ENCODE results near the gene KIF18A.
A peak's percentile ranks its signal among the peaks of the same experiment; 100 is the strongest.

The KIF18A gene

DNA sequence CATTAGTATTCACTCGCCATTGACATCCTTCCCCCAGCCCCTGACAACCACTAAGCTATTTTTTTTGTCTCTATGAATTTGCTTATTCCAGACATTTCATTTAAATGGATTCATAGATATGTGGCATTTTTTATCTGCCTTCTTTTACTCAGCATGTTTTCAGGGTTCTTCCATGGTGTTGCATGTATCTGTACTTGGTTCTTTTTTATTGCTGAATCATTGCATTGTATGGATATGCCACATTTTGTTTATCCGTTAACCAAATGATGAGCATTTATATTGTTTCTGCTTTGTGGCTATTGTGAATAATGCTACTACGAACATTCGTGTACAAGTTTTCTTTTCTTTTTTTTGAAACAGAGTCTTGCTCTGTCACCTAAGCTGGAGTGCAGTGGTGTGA is 6.2 kb upstream of the KIF18A start:
- H3K9me3 ChIP-seq (replicated peaks in 1 of 2; ENCODE audit: control insufficient read depth in 2 of 2, insufficient read depth in 1 of 2, low read depth in 1 of 2, low read length in 2 of 2) = no peaks in the 10 kb centered on the region
- H3K23ac ChIP-seq (ENCODE audit: low read depth, low read length, poor library complexity) = no peak overlapping the region
- no peak overlapping the region for H3K14ac ChIP-seq (ENCODE audit: low read length)
- no peak overlapping the region for H3K4me3 ChIP-seq (ENCODE audit: low read length in 2 of 2)
- no peak overlapping the region for H4K8ac ChIP-seq (ENCODE audit: low read depth, low read length)
- no peak overlapping the region for H3K18ac ChIP-seq (ENCODE audit: low read length)
- no peak overlapping the region for H2BK15ac ChIP-seq (ENCODE audit: low read length)
- H3K36me3 ChIP-seq (replicated peaks in 1 of 2; ENCODE audit: control insufficient read depth in 2 of 2, insufficient read depth in 2 of 2, low read length in 2 of 2) = peaks cover 0 to 67% of the 10 kb centered on the region in 2 donors
- no peak overlapping the region for H2BK5ac ChIP-seq (ENCODE audit: low read length)
- H3K27ac ChIP-seq (replicated peaks; ENCODE audit: low read length) = no peak overlapping the region
- H3K4me1 ChIP-seq (ENCODE audit: control insufficient read depth in 2 of 2, insufficient read depth in 1 of 2, low read depth in 1 of 2, low read length in 2 of 2) = peaks cover 0 to 5% of the 10 kb centered on the region in 2 donors
- no peak overlapping the region for H3K4me2 ChIP-seq (ENCODE audit: insufficient read depth, low read length, poor library complexity, severe bottlenecking)
- H2BK120ac ChIP-seq (ENCODE audit: low read depth, low read length) = no peak overlapping the region
- no peak overlapping the region for H2BK12ac ChIP-seq (ENCODE audit: low read length)
- no peak overlapping the region for H2AFZ ChIP-seq (ENCODE audit: low read length)
- H4K91ac ChIP-seq (ENCODE audit: low read depth, low read length, poor library complexity) = no peak overlapping the region
- no CpG with 5 or more reads among the region's 4 CpGs for WGBS, 2 donors (ENCODE audit: extremely low coverage in 2 of 2, insufficient read length in 2 of 2, insufficient replicate concordance in 1 of 2)
- H3K4ac ChIP-seq (ENCODE audit: low read length) = no peak overlapping the region
- no peak for DNase-seq (ENCODE audit: low spot score)
- no peak overlapping the region for H3K9ac ChIP-seq (ENCODE audit: low read depth, low read length, poor library complexity)
- H2AK5ac ChIP-seq (ENCODE audit: low read depth, low read length) = no peak overlapping the region
- H3K27me3 ChIP-seq (ENCODE audit: control insufficient read depth in 3 of 3, insufficient read depth in 3 of 3, low read depth in 1 of 3, low read length in 3 of 3) = no peaks in the 10 kb centered on the region
- no peaks in the 10 kb centered on the region for H3K79me1 ChIP-seq (ENCODE audit: low read depth, low read length)

DNA sequence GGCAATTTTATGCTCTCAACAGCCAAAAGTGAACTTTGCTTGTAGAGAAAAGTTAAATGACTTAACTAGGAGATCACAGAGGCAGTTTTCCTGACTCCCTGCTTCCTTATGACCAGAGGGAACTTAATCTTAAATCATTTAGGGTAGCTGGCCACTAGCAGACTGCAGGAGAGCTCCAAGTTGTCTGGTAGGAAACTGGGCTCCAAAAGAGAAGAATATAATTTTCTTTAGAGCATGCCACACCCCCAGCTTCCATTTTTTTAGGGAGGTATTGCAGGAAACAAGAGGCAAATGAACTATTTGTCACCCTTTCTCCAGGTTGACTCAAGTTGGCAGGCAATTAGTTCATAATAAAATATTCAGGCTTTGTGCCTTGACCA is 2.9 kb upstream of the KIF18A start:
- Histone ChIP-seq H2AFZ (ENCODE audit: low read length) (peak overlapping the region; percentile 93), H3K14ac (ENCODE audit: low read length) (no peak overlapping the region), H2BK120ac (ENCODE audit: low read depth, low read length) (no peak overlapping the region), H3K9ac (ENCODE audit: low read depth, low read length, poor library complexity) (no peak overlapping the region), H4K91ac (ENCODE audit: low read depth, low read length, poor library complexity) (no peak overlapping the region), H3K36me3 (replicated peaks in 1 of 2; ENCODE audit: control insufficient read depth in 2 of 2, insufficient read depth in 2 of 2, low read length in 2 of 2) (peaks cover 0 to 44% of the 10 kb centered on the region in 2 donors), H3K9me3 (replicated peaks in 1 of 2; ENCODE audit: control insufficient read depth in 2 of 2, insufficient read depth in 1 of 2, low read depth in 1 of 2, low read length in 2 of 2) (no peaks in the 10 kb centered on the region), H3K27ac (replicated peaks; ENCODE audit: low read length) (no peak overlapping the region), H3K79me1 (ENCODE audit: low read depth, low read length) (no peaks in the 10 kb centered on the region), H3K4ac (ENCODE audit: low read length) (no peak overlapping the region), H2BK5ac (ENCODE audit: low read length) (no peak overlapping the region), H3K23ac (ENCODE audit: low read depth, low read length, poor library complexity) (no peak overlapping the region), H3K4me1 (ENCODE audit: control insufficient read depth in 2 of 2, insufficient read depth in 1 of 2, low read depth in 1 of 2, low read length in 2 of 2) (peaks cover 2 to 9% of the 10 kb centered on the region in 2 donors), H2BK15ac (ENCODE audit: low read length) (no peak overlapping the region), H2BK12ac (ENCODE audit: low read length) (no peak overlapping the region), H3K18ac (ENCODE audit: low read length) (no peak overlapping the region), H3K4me2 (ENCODE audit: insufficient read depth, low read length, poor library complexity, severe bottlenecking) (peak overlapping the region; percentile 45), H2AK5ac (ENCODE audit: low read depth, low read length) (no peak overlapping the region), H3K27me3 (ENCODE audit: control insufficient read depth in 3 of 3, insufficient read depth in 3 of 3, low read depth in 1 of 3, low read length in 3 of 3) (no peaks in the 10 kb centered on the region), H4K8ac (ENCODE audit: low read depth, low read length) (no peak overlapping the region), H3K4me3 (ENCODE audit: low read length in 2 of 2) (peak overlapping the region; percentile 68 to 81)
- no peak for DNase-seq (ENCODE audit: low spot score)

DNA sequence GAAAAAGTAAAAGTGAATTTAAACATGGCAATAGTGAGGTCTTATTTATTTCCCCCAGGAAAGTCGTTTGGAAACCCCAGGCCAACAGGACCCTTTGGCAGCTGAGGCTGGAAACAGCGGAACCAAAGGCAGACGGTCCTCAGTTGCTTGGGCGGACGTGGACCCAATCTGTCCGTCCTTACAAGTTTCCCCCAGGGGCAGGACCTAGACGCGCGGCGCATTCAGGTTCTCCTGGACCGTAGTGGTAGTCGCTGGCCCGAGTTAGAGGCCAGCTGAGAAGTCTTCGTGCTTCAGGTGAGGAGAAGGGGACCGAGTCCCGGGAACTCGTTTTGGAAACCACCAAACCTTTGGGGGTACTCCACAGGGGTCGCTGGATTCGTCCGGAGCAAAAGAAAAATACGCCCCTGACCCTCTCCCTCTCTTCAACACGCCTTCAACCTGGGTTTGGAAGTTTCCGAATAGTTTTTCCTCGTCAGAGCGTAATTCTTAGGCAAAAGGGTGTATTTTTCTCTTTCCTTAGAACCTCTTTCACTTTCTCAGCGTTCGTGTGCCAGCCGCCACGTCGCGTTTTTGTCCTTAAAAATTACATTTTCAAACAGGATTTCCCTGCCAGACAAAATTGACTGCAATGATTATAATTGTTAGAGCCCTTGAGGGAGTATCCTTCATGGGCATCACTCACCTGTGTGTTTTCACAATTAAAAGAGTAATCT is 2.3 kb upstream of the KIF18A start:
- no peak overlapping the region for H3K9ac ChIP-seq (ENCODE audit: low read depth, low read length, poor library complexity)
- H2BK15ac ChIP-seq (ENCODE audit: low read length) = no peak overlapping the region
- peak overlapping the region; percentile 45 for H3K4me2 ChIP-seq (ENCODE audit: insufficient read depth, low read length, poor library complexity, severe bottlenecking)
- no peak overlapping the region for H3K14ac ChIP-seq (ENCODE audit: low read length)
- no peak overlapping the region for H3K4ac ChIP-seq (ENCODE audit: low read length)
- no peak overlapping the region for H2AK5ac ChIP-seq (ENCODE audit: low read depth, low read length)
- no peaks in the 10 kb centered on the region for H3K27me3 ChIP-seq (ENCODE audit: control insufficient read depth in 3 of 3, insufficient read depth in 3 of 3, low read depth in 1 of 3, low read length in 3 of 3)
- peaks cover 2 to 9% of the 10 kb centered on the region in 2 donors for H3K4me1 ChIP-seq (ENCODE audit: control insufficient read depth in 2 of 2, insufficient read depth in 1 of 2, low read depth in 1 of 2, low read length in 2 of 2)
- no peak overlapping the region for H2BK5ac ChIP-seq (ENCODE audit: low read length)
- no peak overlapping the region for H4K8ac ChIP-seq (ENCODE audit: low read depth, low read length)
- peak; percentile 35 for DNase-seq (ENCODE audit: low spot score)
- H3K18ac ChIP-seq (ENCODE audit: low read length) = peak overlapping the region; percentile 66
- H2AFZ ChIP-seq (ENCODE audit: low read length) = peak overlapping the region; percentile 93
- H3K36me3 ChIP-seq (replicated peaks in 1 of 2; ENCODE audit: control insufficient read depth in 2 of 2, insufficient read depth in 2 of 2, low read length in 2 of 2) = peaks cover 0 to 39% of the 10 kb centered on the region in 2 donors
- H2BK12ac ChIP-seq (ENCODE audit: low read length) = no peak overlapping the region
- H4K91ac ChIP-seq (ENCODE audit: low read depth, low read length, poor library complexity) = no peak overlapping the region
- H3K4me3 ChIP-seq (ENCODE audit: low read length in 2 of 2) = peak overlapping the region; percentile 68 to 81
- H3K79me1 ChIP-seq (ENCODE audit: low read depth, low read length) = no peaks in the 10 kb centered on the region
- no peaks in the 10 kb centered on the region for H3K9me3 ChIP-seq (replicated peaks in 1 of 2; ENCODE audit: control insufficient read depth in 2 of 2, insufficient read depth in 1 of 2, low read depth in 1 of 2, low read length in 2 of 2)
- peak overlapping the region; percentile 94 for H3K23ac ChIP-seq (ENCODE audit: low read depth, low read length, poor library complexity)
- WGBS, 2 donors (ENCODE audit: extremely low coverage in 2 of 2, insufficient read length in 2 of 2, insufficient replicate concordance in 1 of 2) = no CpG with 5 or more reads among the region's 31 CpGs
- H3K27ac ChIP-seq (replicated peaks; ENCODE audit: low read length) = no peak overlapping the region
- H2BK120ac ChIP-seq (ENCODE audit: low read depth, low read length) = no peak overlapping the region

DNA sequence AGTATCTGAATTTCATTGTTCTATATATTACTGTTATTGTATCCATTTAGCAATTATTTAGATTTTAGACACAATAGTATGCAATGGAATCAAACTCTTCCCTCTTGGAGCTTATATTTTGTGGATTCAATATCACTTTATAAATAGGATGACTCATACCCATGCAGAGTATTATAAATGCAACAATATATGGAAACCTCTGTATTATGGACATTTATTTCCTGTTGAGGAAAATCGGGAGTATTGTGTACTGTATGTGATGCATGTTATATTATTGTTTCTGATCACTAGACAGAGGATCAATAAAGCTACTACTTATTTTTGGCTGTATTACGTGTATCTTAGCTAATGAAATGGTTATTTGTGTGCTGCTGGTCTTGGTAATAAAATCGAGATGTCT is 1.0 kb upstream of the KIF18A start:
- Histone ChIP-seq H4K8ac (ENCODE audit: low read depth, low read length) (no peak overlapping the region), H3K18ac (ENCODE audit: low read length) (no peak overlapping the region), H3K23ac (ENCODE audit: low read depth, low read length, poor library complexity) (no peak overlapping the region), H2AK5ac (ENCODE audit: low read depth, low read length) (no peak overlapping the region), H3K79me1 (ENCODE audit: low read depth, low read length) (no peaks in the 10 kb centered on the region), H2BK15ac (ENCODE audit: low read length) (no peak overlapping the region), H2BK120ac (ENCODE audit: low read depth, low read length) (no peak overlapping the region), H3K14ac (ENCODE audit: low read length) (no peak overlapping the region), H2AFZ (ENCODE audit: low read length) (no peak overlapping the region), H3K27me3 (ENCODE audit: control insufficient read depth in 3 of 3, insufficient read depth in 3 of 3, low read depth in 1 of 3, low read length in 3 of 3) (no peaks in the 10 kb centered on the region), H3K36me3 (replicated peaks in 1 of 2; ENCODE audit: control insufficient read depth in 2 of 2, insufficient read depth in 2 of 2, low read length in 2 of 2) (peaks cover 0 to 25% of the 10 kb centered on the region in 2 donors), H3K4me1 (ENCODE audit: control insufficient read depth in 2 of 2, insufficient read depth in 1 of 2, low read depth in 1 of 2, low read length in 2 of 2) (peaks cover 2 to 13% of the 10 kb centered on the region in 2 donors), H3K9me3 (replicated peaks in 1 of 2; ENCODE audit: control insufficient read depth in 2 of 2, insufficient read depth in 1 of 2, low read depth in 1 of 2, low read length in 2 of 2) (no peaks in the 10 kb centered on the region), H4K91ac (ENCODE audit: low read depth, low read length, poor library complexity) (no peak overlapping the region), H2BK12ac (ENCODE audit: low read length) (no peak overlapping the region), H3K4me3 (ENCODE audit: low read length in 2 of 2) (peak overlapping the region in 1 of 2 donors; percentile 68), H3K9ac (ENCODE audit: low read depth, low read length, poor library complexity) (no peak overlapping the region), H3K27ac (replicated peaks; ENCODE audit: low read length) (no peak overlapping the region), H3K4ac (ENCODE audit: low read length) (no peak overlapping the region), H3K4me2 (ENCODE audit: insufficient read depth, low read length, poor library complexity, severe bottlenecking) (no peak overlapping the region), H2BK5ac (ENCODE audit: low read length) (no peak overlapping the region)
- no peak for DNase-seq (ENCODE audit: low spot score)
- WGBS, 2 donors (ENCODE audit: extremely low coverage in 2 of 2, insufficient read length in 2 of 2, insufficient replicate concordance in 1 of 2) = no CpG with 5 or more reads among the region's 3 CpGs

Data from neuronal stem cell (in vitro differentiated cells).